ENCODE results near the gene PTCD2.

Gene PTCD2

GRCh38 chr5:72379936-72380335 lies 59.8 kb downstream of the PTCD2 start:
- no peak overlapping the region for H3K4me3 ChIP-seq (ENCODE audit: low read length)
- TF ChIP-seq CTCF (conservative IDR thresholded peaks at IDR 0.05; ENCODE audit: low read length), result no peak
- DNase-seq (ENCODE audit: low read depth), result no peak

GRCh38 chr5:72380492-72381274 lies 60.5 kb downstream of the PTCD2 start:
- TF ChIP-seq CTCF (conservative IDR thresholded peaks at IDR 0.05; ENCODE audit: low read length), result no peak
- no peak overlapping the region for H3K4me3 ChIP-seq (ENCODE audit: low read length)
- DNase-seq (ENCODE audit: low read depth), result peak; percentile 29

DNA sequence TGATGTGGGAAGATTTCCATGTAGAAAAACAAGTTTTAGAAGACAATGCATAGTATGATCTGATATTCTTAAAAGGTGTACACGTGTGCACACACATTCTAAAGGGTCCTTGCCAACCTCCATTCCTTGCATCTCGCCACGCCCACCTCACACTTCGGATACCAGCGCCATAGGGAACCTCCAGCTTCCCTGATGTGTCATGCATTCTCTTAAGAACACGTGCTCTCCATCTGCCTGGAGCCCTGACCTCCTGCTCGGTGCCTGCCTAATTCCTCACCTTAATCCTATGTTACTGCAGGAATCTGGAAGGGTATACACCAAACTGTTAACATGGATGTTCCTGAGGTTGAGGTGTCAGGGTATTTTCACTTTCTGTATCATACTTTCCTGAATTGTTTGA lies 63.1 kb downstream of the PTCD2 start:
- no peak overlapping the region for H3K4me3 ChIP-seq (ENCODE audit: low read length)
- no peak for TF ChIP-seq CTCF (conservative IDR thresholded peaks at IDR 0.05; ENCODE audit: low read length)
- peak; percentile 70 for DNase-seq (ENCODE audit: low read depth)

DNA sequence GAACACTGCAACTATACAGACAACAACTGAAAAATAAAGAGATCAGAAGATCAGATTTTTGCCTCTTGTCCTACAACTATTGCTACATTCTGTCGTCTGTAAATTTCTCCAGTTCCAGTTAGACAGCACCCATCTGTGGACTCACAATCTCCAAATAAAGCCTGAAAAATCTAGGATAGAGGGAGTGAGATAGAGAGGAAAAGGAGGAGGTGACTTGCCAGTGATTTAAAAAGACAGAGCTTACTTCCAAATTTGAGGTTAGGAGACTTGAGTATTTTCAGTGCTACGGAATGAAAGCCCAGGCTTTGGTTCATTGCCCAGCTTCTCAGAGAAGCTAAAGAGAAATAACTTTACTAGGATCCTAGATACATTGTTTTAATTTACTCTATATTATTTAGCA lies 63.6 kb downstream of the PTCD2 start:
- no peak overlapping the region for H3K4me3 ChIP-seq (ENCODE audit: low read length)
- no peak for TF ChIP-seq CTCF (conservative IDR thresholded peaks at IDR 0.05; ENCODE audit: low read length)
- peak; percentile 49 for DNase-seq (ENCODE audit: low read depth)

GRCh38 chr5:72386639-72387038 lies 66.5 kb downstream of the PTCD2 start:
- no peak for TF ChIP-seq CTCF (conservative IDR thresholded peaks at IDR 0.05; ENCODE audit: low read length)

DNA sequence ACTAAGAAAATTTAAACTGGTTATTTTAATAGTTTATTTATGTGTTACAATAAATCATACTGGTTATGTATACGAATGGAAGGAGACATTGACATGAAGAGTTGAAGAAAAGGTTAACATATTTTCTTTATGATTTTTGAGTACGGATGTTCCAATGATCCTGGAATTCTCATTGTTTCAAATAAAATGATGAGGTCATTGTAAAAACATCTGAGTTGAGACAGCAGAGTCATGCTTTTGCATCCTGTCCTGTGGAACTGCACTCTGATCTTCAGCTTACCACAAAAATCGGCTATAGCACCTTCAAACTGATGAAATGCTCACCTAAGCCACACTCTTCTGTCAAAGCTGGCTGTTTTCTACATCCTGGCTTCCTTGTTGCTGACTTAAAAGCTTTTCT lies 67.8 kb downstream of the PTCD2 start:
- TF ChIP-seq CTCF (conservative IDR thresholded peaks at IDR 0.05; ENCODE audit: low read length), result no peak
- peak; percentile 84 for DNase-seq (ENCODE audit: low read depth)

More at GRCh38 chr5:72386639-72387038, 66.5 kb downstream of the PTCD2 start:
- H3K4me3 ChIP-seq (ENCODE audit: low read length), result no peak overlapping the region
- no peak for DNase-seq (ENCODE audit: low read depth)

GRCh38 chr5:72388646-72389045 lies 68.5 kb downstream of the PTCD2 start:
- H3K4me3 ChIP-seq (ENCODE audit: low read length), result no peak overlapping the region
- TF ChIP-seq CTCF (conservative IDR thresholded peaks at IDR 0.05; ENCODE audit: low read length), result no peak
- no peak for DNase-seq (ENCODE audit: low read depth)

More for the DNA sequence above, 67.8 kb downstream of the PTCD2 start:
- no peak overlapping the region for H3K4me3 ChIP-seq (ENCODE audit: low read length)

Data from AG10803 (cell line).